Hepatocyte (in vitro differentiated cells): ENCODE data around the gene UBE2E1. TPM values are rescaled to one million over a fixed set of nuclear protein-coding genes. Genes with fewer than 3 reads are reported as not detected.

Source experiments
- DNase-seq: peaks from one replicate; pipeline ENCODE4 v3.0.0-alpha.2; 2016; ENCODE audit warnings: low spot score
- H2AFZ ChIP-seq: fragments of 200-600 bp; sonication (generic); 2 replicates; pipeline ENCODE4 v1.6.0; 2016; ENCODE audit warnings: antibody characterized with exemption, mild to moderate bottlenecking
- H3K27ac ChIP-seq: fragments of 200-600 bp; sonication (generic); 2 replicates; pipeline ENCODE4 v1.5.1; 2016; ENCODE audit warnings: mild to moderate bottlenecking
- H3K27me3 ChIP-seq: fragments of 200-600 bp; sonication (generic); 2 replicates; pipeline ENCODE4 v1.6.1; 2016
- H3K36me3 ChIP-seq: fragments of 200-600 bp; sonication (generic); replicated peaks from 2 replicates; pipeline ENCODE4 v1.5.1; 2016; ENCODE audit warnings: low read depth; ENCODE audit not compliant: insufficient read depth
- H3K4me1 ChIP-seq: fragments of 200-600 bp; sonication (generic); 2 replicates; pipeline ENCODE4 v1.5.1; 2016; ENCODE audit warnings: mild to moderate bottlenecking, moderate library complexity; ENCODE audit not compliant: insufficient read depth
- H3K4me2 ChIP-seq: fragments of 200-600 bp; sonication (generic); 2 replicates; pipeline ENCODE4 v1.6.0; 2016
- H3K4me3 ChIP-seq: fragments of 200-600 bp; sonication (generic); 2 replicates; pipeline ENCODE4 v1.5.1; 2016; ENCODE audit warnings: mild to moderate bottlenecking
- H3K79me2 ChIP-seq: fragments of 200-600 bp; sonication (generic); 2 replicates; pipeline ENCODE4 v1.6.0; 2017; ENCODE audit warnings: mild to moderate bottlenecking
- H3K9me2 ChIP-seq: fragments of 200-600 bp; sonication (generic); replicated peaks from 2 replicates; pipeline ENCODE4 v1.6.0; 2017; ENCODE audit warnings: mild to moderate bottlenecking; ENCODE audit not compliant: insufficient read depth
- H3K9me3 ChIP-seq: fragments of 200-600 bp; sonication (generic); 2 replicates; pipeline ENCODE4 v1.5.1; 2016; ENCODE audit warnings: low read depth, mild to moderate bottlenecking
- H4K20me1 ChIP-seq: fragments of 200-600 bp; sonication (generic); 2 replicates; pipeline ENCODE4 v1.6.0; 2016; ENCODE audit warnings: mild to moderate bottlenecking; ENCODE audit not compliant: insufficient read depth, poor library complexity, severe bottlenecking
- CTCF ChIP-seq: fragments of 200-600 bp; sonication (generic); IDR thresholded peaks from 2 replicates; pipeline ENCODE4 v1.5.1; 2016; ENCODE audit warnings: antibody characterized with exemption, mild to moderate bottlenecking; ENCODE audit not compliant: poor library complexity
- EZH2 ChIP-seq: fragments of 200-600 bp; sonication (generic); IDR thresholded peaks from 2 replicates; pipeline ENCODE4 v1.6.1; 2016; ENCODE audit warnings: antibody characterized with exemption, mild to moderate bottlenecking, borderline replicate concordance
- EZH2phosphoT487 ChIP-seq: fragments of 200-600 bp; sonication (generic); IDR thresholded peaks from one replicate; pipeline ENCODE4 v1.6.1; 2018; ENCODE audit warnings: antibody characterized with exemption, mild to moderate bottlenecking, low read depth, moderate library complexity; ENCODE audit not compliant: unreplicated experiment, severe bottlenecking
- WGBS: methylation state at CpG from one replicate; pipeline ENCODE4 v1.1.6; 2016; ENCODE audit warnings: low lambda C conversion rate; ENCODE audit errors: missing lambda C conversion rate; 5-methylcytosine and 5-hydroxymethylcytosine counted together
- polyA plus RNA-seq: library from polyadenylated mRNA; unstranded; fragments of >200 nt; fragmentation: Nextera tagmentation; extraction: Ambion mirVana; gene quantifications from 2 replicates; pipeline ENCODE4 v1.2.1, GENCODE V29; 2016
- total RNA-seq: library from RNA; depleted of rRNA; stranded (reverse); fragments of >200 nt; gene quantifications from 2 replicates; pipeline ENCODE4 v1.2.3, GENCODE V29; 2014

Gene UBE2E1
- total RNA-seq: 174 and 179 TPM in 2 replicates
- 13.9 and 20.8 TPM in 2 replicates for polyA plus RNA-seq

- Histone ChIP-seq H3K9me3 (no peaks in the 10 kb centered on the region), H3K27me3 (no peaks in the 10 kb centered on the region), H3K4me3 (peak within 1 kb of the TSS; percentile 96), H3K36me3 (no peaks in the 10 kb centered on the region), H3K27ac (peak within 1 kb of the TSS; percentile 81), H2AFZ (peak within 1 kb of the TSS; percentile 99), H4K20me1 (peaks cover 10% of the 10 kb centered on the region), H3K9me2 (no peaks in the 10 kb centered on the region), H3K79me2 (peaks cover 44% of the 10 kb centered on the region), H3K4me1 (peaks cover 34% of the 10 kb centered on the region), H3K4me2 (peak within 1 kb of the TSS; percentile 96)
- WGBS: 2% methylated on average over 10 of the region's 82 CpGs
- DNase-seq: peak; percentile 79
- TF ChIP-seq EZH2 (no peak), CTCF (peak; percentile 10), EZH2phosphoT487 (no peak)
Measured at GRCh38 chr3:23805633-23806533, at the start of gene UBE2E1. TSS of gene UBE2E1 (plus strand) at chr3:23805955. CDS start at chr3:23807270, 1,315 bp downstream.

GRCh38 chr3:23756206-23756840, 49.4 kb upstream of the UBE2E1 start:
- H3K9me3 ChIP-seq: no peaks in the 10 kb centered on the region
- H3K9me2 ChIP-seq: no peaks in the 10 kb centered on the region
- no peak overlapping the region for H2AFZ ChIP-seq
- H4K20me1 ChIP-seq: no peaks in the 10 kb centered on the region
- no peak for DNase-seq
- 74% methylated on average over 3 of the region's 3 CpGs for WGBS
- H3K79me2 ChIP-seq: no peaks in the 10 kb centered on the region
- no peak overlapping the region for H3K4me2 ChIP-seq
- H3K4me1 ChIP-seq: peaks cover 2% of the 10 kb centered on the region
- no peak overlapping the region for H3K4me3 ChIP-seq
- TF ChIP-seq CTCF (no peak), EZH2 (no peak), EZH2phosphoT487 (no peak)
- H3K36me3 ChIP-seq: no peaks in the 10 kb centered on the region
- no peaks in the 10 kb centered on the region for H3K27me3 ChIP-seq
- no peak overlapping the region for H3K27ac ChIP-seq

- no peak overlapping the region for H2AFZ ChIP-seq
- H3K9me3 ChIP-seq: no peaks in the 10 kb centered on the region
- H3K27ac ChIP-seq: no peak overlapping the region
- no peak for DNase-seq
- no peaks in the 10 kb centered on the region for H3K36me3 ChIP-seq
- TF ChIP-seq CTCF (no peak), EZH2phosphoT487 (no peak), EZH2 (no peak)
- H3K4me3 ChIP-seq: no peak overlapping the region
- no peak overlapping the region for H3K4me2 ChIP-seq
- no peaks in the 10 kb centered on the region for H3K27me3 ChIP-seq
- peaks cover 3% of the 10 kb centered on the region for H3K4me1 ChIP-seq
- 79% methylated on average over 5 of the region's 5 CpGs for WGBS
- no peaks in the 10 kb centered on the region for H3K9me2 ChIP-seq
- no peaks in the 10 kb centered on the region for H4K20me1 ChIP-seq
- no peaks in the 10 kb centered on the region for H3K79me2 ChIP-seq
Measured at GRCh38 chr3:23758253-23758838, 47.4 kb upstream of the UBE2E1 start.
